T47D (cell line): ENCODE data around the gene CIAO3.

ENCODE experiments used
- DNase-seq, 2 experiments: peaks; one replicate each; pipeline versions ENCODE4 v3.0.0 to v3.0.0-alpha.2; 2011 to 2012; ENCODE audit warnings: low read depth in 1 of 2, low spot score in 1 of 2
- JUND ChIP-seq: IDR thresholded peaks from 2 replicates; pipeline ENCODE4 v1.6.1; 2012; ENCODE audit warnings: low read depth
- in situ Hi-C: cut with HindIII; loops from 2 replicates; pipeline ENCODE4 v1.10.0; 2016; ENCODE audit warnings: low sequenced_read_pairs, low pct_unique_long_range_greater_than_20kb

The CIAO3 gene

GRCh38 chr16:769934-770333 lies 29.1 kb upstream of the CIAO3 start:
- in situ Hi-C loops = no loop called here
- no peak for DNase-seq
- no peak for TF ChIP-seq JUND

DNA sequence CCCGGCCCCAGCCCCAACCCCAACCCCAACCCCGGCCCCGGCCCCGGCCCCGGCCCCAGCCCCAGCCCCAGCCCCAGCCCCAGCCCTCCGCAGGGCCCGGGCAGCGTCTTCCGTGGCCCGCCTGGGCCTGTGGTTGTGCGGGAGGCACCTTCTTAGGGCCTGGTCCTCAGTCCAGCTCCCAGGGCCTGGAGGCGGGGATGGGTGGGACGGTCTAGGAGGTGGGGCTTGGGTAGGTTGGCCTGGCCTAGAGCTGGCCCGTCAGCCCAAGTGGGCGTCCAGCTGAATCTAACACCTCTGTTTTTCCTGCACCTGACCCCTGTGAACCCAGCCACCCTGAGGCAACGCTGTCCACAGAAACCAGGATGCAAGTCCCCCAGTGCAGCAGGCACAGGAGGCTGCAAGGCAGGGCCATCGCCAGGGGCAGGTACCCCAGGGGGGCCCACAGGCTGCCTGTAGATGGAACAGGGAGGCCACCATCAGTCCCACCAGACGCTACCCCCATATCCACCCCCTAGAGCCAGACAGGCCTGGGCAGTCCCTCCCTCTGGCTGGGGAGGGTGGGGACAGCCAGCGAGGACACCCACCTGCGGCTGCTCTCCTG lies 28.5 kb upstream of the CIAO3 start:
- TF ChIP-seq JUND = no peak
- DNase-seq = no peak
- in situ Hi-C loops = no loop called here

DNA sequence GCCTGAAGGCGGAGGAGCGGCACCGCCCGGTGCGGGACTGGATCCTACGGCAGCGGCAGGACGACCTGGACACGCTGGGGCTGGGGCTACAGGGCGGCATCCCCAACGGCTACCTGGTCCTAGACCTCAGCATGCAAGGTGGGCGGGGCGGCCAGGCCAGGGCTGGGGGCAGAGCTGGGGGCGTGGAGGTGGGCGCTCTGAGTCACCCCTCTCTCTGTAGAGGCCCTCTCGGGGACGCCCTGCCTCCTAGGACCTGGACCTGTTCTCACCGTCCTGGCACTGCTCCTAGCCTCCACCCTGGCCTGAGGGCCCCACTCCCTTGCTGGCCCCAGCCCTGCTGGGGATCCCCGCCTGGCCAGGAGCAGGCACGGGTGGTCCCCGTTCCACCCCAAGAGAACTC lies 27.6 kb upstream of the CIAO3 start:
- in situ Hi-C loops = no loop called here
- TF ChIP-seq JUND = no peak
- no peak for DNase-seq

DNA sequence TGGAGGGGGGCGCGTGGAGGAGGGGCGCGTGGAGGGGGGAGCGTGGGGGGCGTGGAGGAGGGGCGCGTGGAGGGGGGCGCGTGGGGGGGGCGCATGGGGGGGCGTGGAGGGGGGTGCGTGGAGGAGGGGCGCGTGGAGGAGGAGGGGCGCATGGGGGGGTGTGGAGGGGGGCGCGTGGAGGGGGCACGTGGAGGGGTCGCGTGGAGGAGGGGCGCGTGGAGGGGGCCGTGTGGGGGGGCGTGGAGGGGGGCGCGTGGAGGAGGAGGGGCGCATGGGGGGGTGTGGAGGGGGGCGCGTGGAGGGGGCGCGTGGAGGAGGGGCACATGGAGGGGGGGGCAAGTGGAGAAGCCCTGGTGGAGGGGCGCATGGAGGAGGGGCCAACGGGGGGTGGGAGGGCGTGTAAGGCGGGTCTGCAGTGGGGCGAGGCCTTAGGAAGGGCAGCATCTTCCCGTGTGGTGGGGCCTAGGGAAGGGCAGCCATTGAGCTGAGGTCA lies 27.0 kb upstream of the CIAO3 start:
- no peak for TF ChIP-seq JUND
- in situ Hi-C loops = no loop called here
- no peak for DNase-seq

DNA sequence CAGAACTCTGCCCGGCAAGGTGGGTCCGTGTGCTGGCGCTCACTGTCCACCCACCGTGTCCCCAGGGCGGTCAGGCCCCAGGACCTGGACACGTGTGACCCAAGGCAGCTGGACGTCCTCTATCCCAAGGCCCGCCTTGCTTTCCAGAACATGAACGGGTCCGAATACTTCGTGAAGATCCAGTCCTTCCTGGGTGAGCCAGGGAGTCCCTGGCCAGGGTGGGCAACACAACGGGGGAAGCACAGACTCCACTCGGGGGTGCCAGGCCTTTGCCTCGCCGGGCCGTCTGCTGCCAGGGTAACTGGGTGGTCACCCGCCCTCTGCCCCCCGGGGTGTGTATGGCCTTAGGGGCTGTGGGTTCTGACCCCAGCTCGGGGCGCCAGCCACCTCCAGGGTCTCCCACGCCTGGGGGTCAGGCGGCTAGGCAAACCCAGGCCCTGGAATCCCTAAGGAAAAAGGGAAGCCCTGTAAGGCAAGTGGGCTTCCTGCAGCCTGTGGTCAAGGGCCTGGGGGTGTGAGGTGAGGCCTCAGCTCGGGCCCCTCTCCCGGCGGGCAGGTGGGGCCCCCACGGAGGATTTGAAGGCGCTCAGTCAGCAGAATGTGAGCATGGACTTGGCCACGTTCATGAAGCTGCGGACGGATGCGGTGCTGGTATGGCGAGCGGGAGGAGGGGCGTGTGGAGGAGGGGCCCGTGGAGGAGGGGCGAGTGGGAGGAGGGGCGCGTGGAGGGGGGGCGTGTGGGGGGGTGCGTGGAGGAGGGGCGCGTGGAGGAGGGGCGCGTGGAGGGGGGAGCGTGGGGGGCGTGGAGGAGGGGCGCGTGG lies 26.2 kb upstream of the CIAO3 start:
- no peak for TF ChIP-seq JUND
- in situ Hi-C loops = no loop called here
- DNase-seq = no peak

DNA sequence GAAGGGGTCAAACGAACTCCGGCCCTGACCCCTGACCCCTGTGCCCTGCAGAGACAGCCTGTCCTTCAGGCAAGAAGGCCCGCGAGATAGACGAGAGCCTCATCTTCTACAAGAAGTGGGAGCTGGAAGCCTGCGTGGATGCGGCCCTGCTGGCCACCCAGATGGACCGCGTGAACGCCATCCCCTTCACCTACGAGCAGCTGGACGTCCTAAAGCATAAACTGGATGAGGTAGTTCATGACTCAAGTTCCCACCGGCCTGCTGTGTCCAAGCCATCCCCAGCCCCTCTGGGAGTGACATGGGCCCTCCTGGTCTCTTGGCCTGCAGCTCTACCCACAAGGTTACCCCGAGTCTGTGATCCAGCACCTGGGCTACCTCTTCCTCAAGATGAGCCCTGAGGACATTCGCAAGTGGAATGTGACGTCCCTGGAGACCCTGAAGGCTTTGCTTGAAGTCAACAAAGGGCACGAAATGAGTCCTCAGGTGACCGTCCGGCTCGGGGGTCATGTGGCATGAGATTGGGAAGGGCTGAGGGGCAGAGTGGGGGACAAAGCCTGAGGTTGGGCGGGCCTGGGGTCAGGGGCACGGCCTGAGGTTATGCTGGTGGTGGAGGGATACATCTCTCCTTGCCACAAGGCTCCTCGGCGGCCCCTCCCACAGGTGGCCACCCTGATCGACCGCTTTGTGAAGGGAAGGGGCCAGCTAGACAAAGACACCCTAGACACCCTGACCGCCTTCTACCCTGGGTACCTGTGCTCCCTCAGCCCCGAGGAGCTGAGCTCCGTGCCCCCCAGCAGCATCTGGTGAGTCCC lies 25.4 kb upstream of the CIAO3 start:
- in situ Hi-C loops = no loop called here
- no peak for DNase-seq
- TF ChIP-seq JUND = no peak

GRCh38 chr16:765488-765865 lies 24.7 kb upstream of the CIAO3 start:
- in situ Hi-C loops = no loop called here
- DNase-seq = no peak
- no peak for TF ChIP-seq JUND

GRCh38 chr16:764848-765487 lies 24.2 kb upstream of the CIAO3 start:
- in situ Hi-C loops = no loop called here
- DNase-seq = no peak
- TF ChIP-seq JUND = no peak

- in situ Hi-C loops = no loop called here
- TF ChIP-seq JUND = no peak
- DNase-seq = no peak
Measured at GRCh38 chr16:764184-764750, 23.5 kb upstream of the CIAO3 start.

GRCh38 chr16:763369-764183 lies 22.8 kb upstream of the CIAO3 start:
- no peak for TF ChIP-seq JUND
- DNase-seq = no peak
- in situ Hi-C loops = no loop called here

DNA sequence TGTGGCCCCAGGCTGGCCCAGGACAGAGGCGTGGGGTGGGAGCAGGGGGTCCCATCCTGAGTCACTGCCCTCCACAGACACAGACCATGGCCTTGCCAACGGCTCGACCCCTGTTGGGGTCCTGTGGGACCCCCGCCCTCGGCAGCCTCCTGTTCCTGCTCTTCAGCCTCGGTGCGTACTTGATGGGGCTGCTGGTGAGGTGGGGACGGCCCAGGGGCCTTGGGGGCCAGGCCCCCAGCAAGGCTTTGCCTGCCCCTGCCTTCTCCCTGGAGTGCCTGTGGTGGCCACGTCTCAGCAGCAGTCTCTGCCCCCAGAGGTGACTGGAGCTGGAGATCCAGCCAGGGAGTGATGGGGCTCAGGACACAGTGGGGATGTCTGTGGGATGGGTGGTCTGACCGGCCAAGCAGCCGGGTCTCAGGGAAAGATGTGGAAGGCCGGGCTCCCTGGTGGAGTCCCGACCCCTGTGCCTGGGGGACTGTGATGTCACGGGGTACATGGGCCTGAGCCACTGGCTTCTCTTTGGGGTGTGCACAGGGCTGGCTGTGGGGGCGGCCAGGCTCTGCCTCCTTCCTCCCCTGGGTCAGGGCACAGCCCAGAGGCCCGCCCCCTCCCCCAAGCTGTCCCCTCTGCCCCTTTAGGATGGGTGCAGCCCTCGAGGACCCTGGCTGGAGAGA lies 21.9 kb upstream of the CIAO3 start:
- in situ Hi-C loops = no loop called here
- no peak for DNase-seq
- no peak for TF ChIP-seq JUND
